WERI-Rb-1 (cell line): Measurements from ENCODE around the gene TBC1D17.
A peak's percentile ranks its signal among the peaks of the same experiment; 100 is the strongest.

Experiments
- DNase-seq: peaks from one replicate; pipeline ENCODE4 v3.0.0-alpha.2; 2020
- H3K27ac ChIP-seq: fragments of 250-450 bp; sonication (Bioruptor Pico); 2 replicates; pipeline ENCODE4 v1.5.1; 2020; ENCODE audit warnings: mild to moderate bottlenecking, moderate library complexity
- H3K27me3 ChIP-seq: fragments of 250-450 bp; sonication (Bioruptor Pico); 2 replicates; pipeline ENCODE4 v1.5.1; 2021; ENCODE audit warnings: mild to moderate bottlenecking, low read depth, moderate library complexity; ENCODE audit not compliant: insufficient read depth, severe bottlenecking
- H3K36me3 ChIP-seq: fragments of 250-450 bp; sonication (Bioruptor Pico); 2 replicates; pipeline ENCODE4 v1.5.1; 2020; ENCODE audit warnings: mild to moderate bottlenecking, moderate library complexity
- H3K4me3 ChIP-seq: 2 replicates; pipeline ENCODE4 v1.5.1; 2011; ENCODE audit warnings: low read depth, mild to moderate bottlenecking, control low read depth, low read length
- H3K9me3 ChIP-seq: fragments of 250-450 bp; sonication (Bioruptor Pico); 2 replicates; pipeline ENCODE4 v1.5.1; 2021; ENCODE audit warnings: mild to moderate bottlenecking, moderate library complexity; ENCODE audit not compliant: severe bottlenecking
- TF ChIP-seq, protein P1 (sequence below): IDR thresholded peaks from 2 replicates; pipeline ENCODE4 v1.5.1; 2011; ENCODE audit warnings: low read depth, mild to moderate bottlenecking, control low read depth, inconsistent platforms, low read length

Gene TBC1D17

DNA sequence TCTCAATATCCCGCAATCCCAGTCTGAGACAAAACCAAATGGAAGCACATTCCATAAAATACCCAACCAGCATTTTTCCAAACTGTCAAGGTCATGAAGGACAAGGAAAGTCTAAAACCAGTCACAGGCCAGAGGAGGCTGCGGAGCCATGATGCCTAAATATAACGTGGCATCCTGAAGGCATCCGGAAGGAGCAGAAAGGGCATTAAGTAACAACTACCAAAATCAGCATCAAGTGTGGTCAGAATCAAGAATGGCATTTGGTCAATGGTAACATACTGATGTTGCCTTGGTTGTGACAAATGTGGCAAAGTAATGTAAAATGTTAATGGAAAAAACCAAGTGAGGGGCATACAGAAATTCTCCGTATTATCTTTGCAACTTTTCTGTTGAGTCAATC is 48.0 kb downstream of the TBC1D17 start:
- DNase-seq: no peak
- no peaks in the 10 kb centered on the region for H3K9me3 ChIP-seq
- H3K4me3 ChIP-seq: no peak overlapping the region
- H3K27me3 ChIP-seq: no peaks in the 10 kb centered on the region
- peaks cover 88% of the 10 kb centered on the region for H3K36me3 ChIP-seq
- H3K27ac ChIP-seq: no peak overlapping the region
- TF ChIP-seq, protein P1, sequence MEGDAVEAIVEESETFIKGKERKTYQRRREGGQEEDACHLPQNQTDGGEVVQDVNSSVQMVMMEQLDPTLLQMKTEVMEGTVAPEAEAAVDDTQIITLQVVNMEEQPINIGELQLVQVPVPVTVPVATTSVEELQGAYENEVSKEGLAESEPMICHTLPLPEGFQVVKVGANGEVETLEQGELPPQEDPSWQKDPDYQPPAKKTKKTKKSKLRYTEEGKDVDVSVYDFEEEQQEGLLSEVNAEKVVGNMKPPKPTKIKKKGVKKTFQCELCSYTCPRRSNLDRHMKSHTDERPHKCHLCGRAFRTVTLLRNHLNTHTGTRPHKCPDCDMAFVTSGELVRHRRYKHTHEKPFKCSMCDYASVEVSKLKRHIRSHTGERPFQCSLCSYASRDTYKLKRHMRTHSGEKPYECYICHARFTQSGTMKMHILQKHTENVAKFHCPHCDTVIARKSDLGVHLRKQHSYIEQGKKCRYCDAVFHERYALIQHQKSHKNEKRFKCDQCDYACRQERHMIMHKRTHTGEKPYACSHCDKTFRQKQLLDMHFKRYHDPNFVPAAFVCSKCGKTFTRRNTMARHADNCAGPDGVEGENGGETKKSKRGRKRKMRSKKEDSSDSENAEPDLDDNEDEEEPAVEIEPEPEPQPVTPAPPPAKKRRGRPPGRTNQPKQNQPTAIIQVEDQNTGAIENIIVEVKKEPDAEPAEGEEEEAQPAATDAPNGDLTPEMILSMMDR: no peak

- TF ChIP-seq, protein P1: no peak
- DNase-seq: peak; percentile 33
- H3K27me3 ChIP-seq: no peaks in the 10 kb centered on the region
- no peak overlapping the region for H3K4me3 ChIP-seq
- H3K27ac ChIP-seq: peak overlapping the region; percentile 50
- H3K36me3 ChIP-seq: peaks cover 78% of the 10 kb centered on the region
- H3K9me3 ChIP-seq: no peaks in the 10 kb centered on the region
Observed at GRCh38 chr19:49926515-49926914, 49.0 kb downstream of the TBC1D17 start.

- peak overlapping the region; percentile 99 for H3K4me3 ChIP-seq
Observed at GRCh38 chr19:49927526-49928264, 50.2 kb downstream of the TBC1D17 start.

DNA sequence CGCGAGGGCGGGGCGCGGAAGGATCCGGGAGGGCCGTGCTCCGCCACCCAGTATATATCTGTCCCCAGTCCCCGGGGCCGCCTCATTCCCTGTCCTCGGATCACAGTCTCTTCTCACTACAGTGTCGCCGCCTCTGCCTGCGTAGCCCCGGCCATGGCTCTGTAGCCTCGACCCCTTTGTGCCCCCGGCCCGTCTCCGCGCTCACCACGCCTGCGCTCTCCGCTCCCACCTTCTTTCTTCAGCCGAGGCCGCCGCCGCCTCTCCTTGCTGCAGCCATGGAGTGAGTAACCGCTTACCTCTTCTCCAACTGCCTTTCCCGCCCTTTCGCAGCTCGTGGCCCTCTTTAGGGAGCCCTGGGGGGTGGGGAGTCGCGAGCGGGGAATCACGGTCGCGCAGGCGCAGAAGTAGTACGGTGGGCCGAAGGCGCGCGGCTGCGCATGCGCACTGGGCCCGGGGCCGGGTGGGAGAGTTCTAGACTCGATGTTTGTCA is 51.7 kb downstream of the TBC1D17 start, which contains the start of the genes ATF5 and NUP62:
ATF5 (plus strand) TSS at position 85 of the 490 bp plus-strand sequence. CDS start 1,646 bp downstream, outside the sequence.
NUP62 (minus strand) TSS at position 384 of the 490 bp plus-strand sequence. CDS start 19,697 bp downstream, outside the sequence.
- Histone ChIP-seq H3K27ac (peak within 1 kb of the TSS; percentile 100), H3K9me3 (no peaks in the 10 kb centered on the region), H3K4me3 (peak within 1 kb of the TSS; percentile 99), H3K36me3 (peaks cover 51% of the 10 kb centered on the region), H3K27me3 (no peaks in the 10 kb centered on the region)
- TF ChIP-seq, protein P1: no peak
- DNase-seq: peak; percentile 94

More at GRCh38 chr19:49927526-49928264, 50.2 kb downstream of the TBC1D17 start:
- Histone ChIP-seq H3K9me3 (no peaks in the 10 kb centered on the region), H3K36me3 (peaks cover 66% of the 10 kb centered on the region), H3K27me3 (no peaks in the 10 kb centered on the region), H3K27ac (peak overlapping the region; percentile 100)
- TF ChIP-seq, protein P1: no peak
- no peak for DNase-seq

DNA sequence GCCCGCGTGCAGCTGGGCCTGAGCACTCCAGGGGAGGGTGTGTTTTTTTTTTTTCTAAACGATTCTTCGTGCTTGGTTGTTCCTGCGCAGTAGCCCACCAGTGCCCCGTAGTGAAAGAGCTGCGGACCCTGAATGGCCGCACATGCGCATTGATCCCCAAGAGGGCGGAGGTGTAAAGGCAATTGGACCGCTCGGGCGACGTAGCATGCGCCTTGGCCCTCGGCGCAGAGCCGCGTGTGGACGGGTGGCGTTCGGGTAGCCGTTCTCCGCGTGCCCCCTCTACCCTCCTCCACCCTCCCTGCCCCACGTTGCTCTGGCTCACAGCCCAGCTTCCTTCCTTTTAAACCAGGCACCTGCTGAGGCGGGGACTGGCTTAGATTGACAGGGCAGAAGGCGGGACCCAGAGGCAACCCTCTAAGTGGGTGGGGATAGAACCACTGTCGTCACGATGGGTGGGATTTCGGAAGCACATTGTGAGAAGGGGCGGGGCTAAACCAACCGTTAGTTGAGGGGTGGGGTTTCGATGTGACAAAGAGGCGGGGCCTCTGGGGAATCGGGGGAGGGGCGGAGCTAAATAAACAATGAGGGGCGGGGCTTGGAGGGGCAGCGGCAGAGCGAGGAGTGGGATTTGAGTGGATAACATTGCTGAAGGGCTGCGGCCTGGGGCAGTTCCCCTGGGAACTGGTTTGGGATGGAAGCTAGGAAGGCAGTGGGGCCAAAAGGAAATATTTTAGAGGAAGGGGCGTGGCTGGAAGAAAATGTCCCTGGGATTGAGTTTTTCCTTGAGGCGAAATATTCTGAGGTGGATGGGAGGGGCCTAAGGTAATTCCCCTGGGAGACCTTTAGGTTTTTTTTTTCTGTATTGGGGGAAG is 52.3 kb downstream of the TBC1D17 start:
- DNase-seq: peak; percentile 97
- TF ChIP-seq, protein P1: no peak
- peak overlapping the region; percentile 99 for H3K4me3 ChIP-seq
- H3K27me3 ChIP-seq: no peaks in the 10 kb centered on the region
- peaks cover 44% of the 10 kb centered on the region for H3K36me3 ChIP-seq
- H3K27ac ChIP-seq: peak overlapping the region; percentile 100
- H3K9me3 ChIP-seq: no peaks in the 10 kb centered on the region
